H1 (cell line): ENCODE measurements around the gene SLC25A36. TPM values are rescaled to one million over a fixed set of nuclear protein-coding genes. Genes with fewer than 3 reads are reported as not detected.

Source experiments
- CTCF ChIA-PET: fragments of 300-600 bp; sonication (Branson Sonifier 250); formaldehyde crosslinking; loops from one replicate; lab custom pipeline; 2021; ENCODE audit not compliant: partially characterized antibody; lab: Charles Lee
- POLR2A ChIA-PET: fragments of 300-600 bp; sonication (Branson Sonifier 250); formaldehyde crosslinking; loops from one replicate; lab custom pipeline; 2021; ENCODE audit warnings: inconsistent platforms; ENCODE audit not compliant: partially characterized antibody; lab: Charles Lee
- DNase-seq, 2 experiments: peaks; one replicate each; pipeline versions ENCODE4 v3.0.0 to v3.0.0-alpha.2; 2010 to 2022; ENCODE audit warnings: low spot score in 2 of 2, low read depth in 1 of 2, mixed read lengths in 1 of 2
- FAIRE-seq: peaks from 2 replicates; lab custom pipeline; 2011; peaks lifted over from hg19 to GRCh38; lab: Jason Lieb, UNC
- H2AFZ ChIP-seq: 2 replicates; pipeline ENCODE4 v1.8.1; 2012; ENCODE audit warnings: low read length, inconsistent platforms
- H2AK5ac ChIP-seq: 2 replicates; pipeline ENCODE4 v1.6.1; 2013; ENCODE audit warnings: low read depth, low read length
- H2BK120ac ChIP-seq: replicated peaks from 2 replicates; pipeline ENCODE3; 2013; ENCODE audit warnings: low read depth, low read length, inconsistent platforms
- H2BK12ac ChIP-seq: 2 replicates; pipeline ENCODE4 v1.6.1; 2013; ENCODE audit warnings: low read depth, low read length
- H2BK15ac ChIP-seq: 2 replicates; pipeline ENCODE4 v1.6.1; 2013; ENCODE audit warnings: low read length
- H2BK20ac ChIP-seq: 2 replicates; pipeline ENCODE4 v1.6.1; 2013; ENCODE audit warnings: low read length
- H2BK5ac ChIP-seq: 2 replicates; pipeline ENCODE4 v1.6.1; 2013; ENCODE audit warnings: low read depth, low read length
- H3K14ac ChIP-seq: 2 replicates; pipeline ENCODE4 v1.6.1; 2013; ENCODE audit warnings: inconsistent platforms; ENCODE audit not compliant: insufficient read length
- H3K18ac ChIP-seq: 2 replicates; pipeline ENCODE4 v1.6.1; 2013; ENCODE audit warnings: low read length; ENCODE audit errors: extremely low read depth
- H3K23ac ChIP-seq: 2 replicates; pipeline ENCODE4 v1.6.1; 2013; ENCODE audit warnings: inconsistent platforms; ENCODE audit not compliant: insufficient read length
- H3K23me2 ChIP-seq: 2 replicates; pipeline ENCODE4 v1.6.1; 2013; ENCODE audit warnings: low read depth, low read length
- H3K27ac ChIP-seq: 2 replicates; pipeline ENCODE4 v1.6.1; 2011; ENCODE audit warnings: low read depth, low read length, inconsistent platforms
- H3K27me3 ChIP-seq, 4 experiments: replicated peaks in 1 of 4; 1 replicate in 1 of 4; 2 replicates in 3 of 4; pipeline versions ENCODE4 v1.6.1 to v1.8.1; 2011 to 2013; ENCODE audit warnings: low read length in 3 of 4, mild to moderate bottlenecking in 3 of 4, inconsistent platforms in 2 of 4, mixed read lengths in 2 of 4, moderate library complexity in 1 of 4; ENCODE audit not compliant: control insufficient read depth in 3 of 4, insufficient read depth in 3 of 4; ENCODE audit errors: extremely low read depth in 1 of 4
- H3K36me3 ChIP-seq, 4 experiments: 2 replicates each; pipeline versions ENCODE4 v1.6.1 to v1.8.1; 2011 to 2013; ENCODE audit warnings: mild to moderate bottlenecking in 4 of 4, low read length in 3 of 4, moderate library complexity in 2 of 4, control low read depth in 1 of 4, inconsistent platforms in 1 of 4; ENCODE audit not compliant: insufficient read depth in 4 of 4, control insufficient read depth in 2 of 4
- H3K4ac ChIP-seq: replicated peaks from 2 replicates; pipeline ENCODE3; 2013; ENCODE audit warnings: low read length, low read depth, mixed read lengths, inconsistent platforms; ENCODE audit not compliant: insufficient read length
- H3K4me1 ChIP-seq, 4 experiments: replicated peaks in 1 of 4; 1 replicate in 1 of 4; 2 replicates in 3 of 4; pipeline versions ENCODE4 v1.6.1 to v1.8.1; 2011 to 2013; ENCODE audit warnings: low read length in 3 of 4, inconsistent platforms in 2 of 4, mixed read lengths in 1 of 4; ENCODE audit not compliant: insufficient read depth in 4 of 4, control insufficient read depth in 3 of 4
- H3K4me2 ChIP-seq, 2 experiments: 2 replicates each; pipeline versions ENCODE4 v1.6.1 to v1.8.1; 2011 to 2013; ENCODE audit warnings: low read depth in 2 of 2, low read length in 2 of 2, control low read depth in 1 of 2, inconsistent platforms in 1 of 2, mild to moderate bottlenecking in 1 of 2; ENCODE audit not compliant: insufficient read depth in 1 of 2
- H3K4me3 ChIP-seq, 4 experiments: fragments of 200-600, 300-600 bp in 1 of 4; sonication (generic), shearing (Covaris generic), sonication (Bioruptor Twin) in 1 of 4; 2 replicates each; pipeline versions ENCODE4 v1.5.1 to v1.8.1; 2011 to 2016; ENCODE audit warnings: low read length in 4 of 4, low read depth in 3 of 4, control low read depth in 2 of 4, inconsistent platforms in 2 of 4, mild to moderate bottlenecking in 2 of 4, mixed read lengths in 1 of 4, moderate library complexity in 1 of 4; ENCODE audit not compliant: insufficient read depth in 2 of 4; ENCODE audit errors: extremely low read depth in 1 of 4
- H3K56ac ChIP-seq: replicated peaks from 2 replicates; pipeline ENCODE3; 2013; ENCODE audit warnings: low read depth, mild to moderate bottlenecking, mixed read lengths, low read length, inconsistent platforms; ENCODE audit not compliant: insufficient read length
- H3K79me1 ChIP-seq: 2 replicates; pipeline ENCODE4 v1.6.1; 2013; ENCODE audit warnings: low read depth, low read length, control low read depth
- H3K79me2 ChIP-seq, 2 experiments: 2 replicates each; pipeline versions ENCODE4 v1.6.1 to v1.8.1; 2012 to 2013; ENCODE audit warnings: low read length in 2 of 2, mild to moderate bottlenecking in 2 of 2, inconsistent platforms in 1 of 2; ENCODE audit not compliant: insufficient read depth in 2 of 2, control insufficient read depth in 1 of 2
- H3K9ac ChIP-seq, 4 experiments: replicated peaks in 1 of 4; 1 replicate in 1 of 4; 2 replicates in 3 of 4; pipeline versions ENCODE4 v1.6.1 to v1.8.1; 2011 to 2013; ENCODE audit warnings: low read depth in 3 of 4, low read length in 3 of 4, control low read depth in 2 of 4, mild to moderate bottlenecking in 2 of 4, moderate library complexity in 2 of 4, inconsistent platforms in 1 of 4; ENCODE audit errors: extremely low read depth in 1 of 4
- H3K9me3 ChIP-seq, 2 experiments: 2 replicates each; pipeline versions ENCODE4 v1.6.1 to v1.8.1; 2012 to 2013; ENCODE audit warnings: mild to moderate bottlenecking in 2 of 2, moderate library complexity in 2 of 2, control low read depth in 1 of 2, inconsistent platforms in 1 of 2, low read depth in 1 of 2, low read length in 1 of 2, mixed read lengths in 1 of 2; ENCODE audit not compliant: insufficient read depth in 2 of 2
- H4K20me1 ChIP-seq, 2 experiments: replicated peaks in 1 of 2; 2 replicates each; pipeline versions ENCODE3 to v1.8.1; 2011 to 2013; ENCODE audit warnings: inconsistent platforms in 2 of 2, low read length in 2 of 2, mild to moderate bottlenecking in 1 of 2; ENCODE audit not compliant: insufficient read depth in 2 of 2, control insufficient read depth in 1 of 2
- H4K5ac ChIP-seq: 2 replicates; pipeline ENCODE4 v1.6.1; 2013; ENCODE audit warnings: low read length, low read depth, mixed read lengths, inconsistent platforms; ENCODE audit not compliant: insufficient read length
- H4K8ac ChIP-seq: 2 replicates; pipeline ENCODE4 v1.8.0; 2013; ENCODE audit warnings: mild to moderate bottlenecking, moderate library complexity, low read length, inconsistent platforms; ENCODE audit not compliant: insufficient read depth; ENCODE audit errors: extremely low read depth
- H4K91ac ChIP-seq: replicated peaks from 2 replicates; pipeline ENCODE3; 2013; ENCODE audit warnings: low read length, mixed read lengths, inconsistent platforms; ENCODE audit not compliant: insufficient read length
- BCL11A ChIP-seq, 2 experiments: IDR thresholded peaks; one replicate each; pipeline ENCODE4 v1.6.1; 2011; ENCODE audit warnings: low read depth in 2 of 2, low read length in 2 of 2, mild to moderate bottlenecking in 2 of 2
- CEBPB ChIP-seq: IDR thresholded peaks from 2 replicates; pipeline ENCODE4 v1.6.1; 2012; ENCODE audit warnings: low read depth, low read length
- EP300 ChIP-seq, 2 experiments: IDR thresholded peaks; 1 replicate in 1 of 2; 2 replicates in 1 of 2; pipeline ENCODE4 v1.6.1; 2011 to 2012; ENCODE audit warnings: low read depth in 2 of 2, low read length in 2 of 2, mild to moderate bottlenecking in 2 of 2, borderline replicate concordance in 1 of 2, inconsistent platforms in 1 of 2, moderate library complexity in 1 of 2
- NANOG ChIP-seq: IDR thresholded peaks from 2 replicates; pipeline ENCODE4 v1.6.1; 2011; ENCODE audit warnings: low read length, low read depth, mild to moderate bottlenecking, inconsistent platforms; ENCODE audit not compliant: insufficient read depth, poor library complexity, severe bottlenecking
- RXRA ChIP-seq: IDR thresholded peaks from 2 replicates; pipeline ENCODE4 v1.6.1; 2011; ENCODE audit warnings: low read depth, mild to moderate bottlenecking, low read length, moderate library complexity; ENCODE audit not compliant: insufficient read depth
- SAP30 ChIP-seq: fragments of 300-600 bp; sonication (generic); IDR thresholded peaks from 2 replicates; pipeline ENCODE4 v1.7.1; 2012; ENCODE audit warnings: low read length, moderate library complexity, mild to moderate bottlenecking, inconsistent platforms; ENCODE audit not compliant: insufficient read depth, insufficient replicate concordance
- SP1 ChIP-seq: IDR thresholded peaks from 2 replicates; pipeline ENCODE4 v1.6.1; 2011; ENCODE audit warnings: low read depth, low read length
- SUZ12 ChIP-seq: fragments of 200-600 bp; sonication (generic); IDR thresholded peaks from 2 replicates; pipeline ENCODE4 v1.6.1; 2012; ENCODE audit warnings: mild to moderate bottlenecking, inconsistent platforms, low read length, moderate library complexity, mixed read lengths
- WGBS, 2 experiments: shearing (Covaris generic) in 1 of 2; methylation state at CpG; one replicate each; pipeline versions ENCODE4 v1.1.6 to v1.1.7; 2013 to 2015; ENCODE audit warnings: low lambda C conversion rate in 2 of 2, mixed read lengths in 2 of 2, inconsistent platforms in 1 of 2, low coverage in 1 of 2, missing lambda C conversion rate in 1 of 2; ENCODE audit not compliant: insufficient replicate concordance in 2 of 2, insufficient coverage in 1 of 2, insufficient read length in 1 of 2; ENCODE audit errors: extremely low coverage in 1 of 2, missing lambda C conversion rate in 1 of 2; 5-methylcytosine and 5-hydroxymethylcytosine counted together
- polyA plus RNA-seq, 7 experiments: library from polyadenylated mRNA; depleted of rRNA in 3 of 7; stranded (reverse) in 5 of 7; unstranded in 2 of 7; fragments of >200 nt in 5 of 7; fragments of 200-250 nt in 2 of 7; gene quantifications; 1 replicate in 5 of 7; 2 replicates in 1 of 7; 4 replicates in 1 of 7; pipeline versions ENCODE4 v1.2.1 to v1.2.3, GENCODE V29; 2011 to 2013; ENCODE audit warnings: missing spikeins in 2 of 7, mixed read lengths in 2 of 7
- total RNA-seq: library from RNA; stranded (reverse); fragmentation: NEBNext Ultra II Directional; extraction: Animal tissue kit (Norgen Biotek cat#: 25700); gene quantifications from 2 replicates; pipeline ENCODE4 v1.2.1, GENCODE V29; 2021
- TF ChIP-seq, protein P1 (sequence below): IDR thresholded peaks from 2 replicates; pipeline ENCODE4 v1.6.1; 2011; ENCODE audit warnings: low read depth, mild to moderate bottlenecking, low read length; ENCODE audit not compliant: insufficient read depth

The SLC25A36 gene
- total and polyA plus RNA-seq, 2 of the 8 experiments (the other 6 are each of a cell fraction or from before 2014, with no cell fraction given): 42.9 to 71.8 TPM

DNA sequence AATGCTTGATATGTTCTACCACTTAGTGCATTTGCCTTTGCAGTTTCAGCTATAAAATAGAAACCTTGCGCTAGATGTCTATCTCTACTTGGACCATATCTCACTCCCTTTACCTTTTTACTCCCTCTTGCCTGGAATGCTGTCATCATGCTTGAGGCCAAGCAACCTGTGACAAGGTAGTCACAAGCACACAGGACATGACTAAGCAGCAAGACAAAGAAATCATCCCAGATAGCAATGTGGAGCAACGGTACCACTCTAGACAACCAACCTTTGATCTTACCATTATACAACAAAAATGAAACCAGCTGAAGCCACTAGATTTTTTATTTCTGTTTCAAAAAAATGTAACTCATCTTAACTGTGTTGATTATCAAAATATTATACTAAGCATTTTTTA is 59.0 kb downstream of the SLC25A36 start:
- ChIA-PET CTCF (interaction anchor here (0.6 to 7.4 kb wide), 53 partner anchors 8 to 311 kb away, joined by 3 to 137 read pairs (median 5); partner anchors contain the start of gene SPSB4), POLR2A (interaction anchor here (0.6 to 1.4 kb wide), 2 partner anchors 52 to 1747 kb away, joined by 3 read pairs; no protein-coding TSS in a partner anchor)
- H3K56ac ChIP-seq: no peak overlapping the region
- H2BK5ac ChIP-seq: no peak overlapping the region
- H3K4ac ChIP-seq: no peak overlapping the region
- H4K20me1 ChIP-seq: no peaks in the 10 kb centered on the region
- peaks cover 5 to 9% of the 10 kb centered on the region in 2 experiments; a peak in 2 of 4 replicates for H3K9me3 ChIP-seq
- DNase-seq (no peak), FAIRE-seq (no peak)
- no peak overlapping the region for H3K9ac ChIP-seq
- H3K4me2 ChIP-seq: no peak overlapping the region
- no peaks in the 10 kb centered on the region for H3K36me3 ChIP-seq
- no peak overlapping the region for H4K91ac ChIP-seq
- no peak overlapping the region for H3K27ac ChIP-seq
- H2BK12ac ChIP-seq: no peak overlapping the region
- no peaks in the 10 kb centered on the region for H3K27me3 ChIP-seq
- H4K5ac ChIP-seq: no peak overlapping the region
- no peaks in the 10 kb centered on the region for H3K23me2 ChIP-seq
- no peak overlapping the region for H2AFZ ChIP-seq
- H3K18ac ChIP-seq: no peak overlapping the region
- H2BK15ac ChIP-seq: no peak overlapping the region
- no peak overlapping the region for H2BK20ac ChIP-seq
- no peak overlapping the region for H2AK5ac ChIP-seq
- no peak overlapping the region for H2BK120ac ChIP-seq
- H3K4me3 ChIP-seq: no peak overlapping the region
- H3K79me1 ChIP-seq: no peaks in the 10 kb centered on the region
- 97% methylated on average over 2 of the region's 2 CpGs; no CpG with 5 or more reads in 1 of the 2 experiments for WGBS, 2 experiments
- H3K14ac ChIP-seq: no peak overlapping the region
- no peak overlapping the region for H3K23ac ChIP-seq
- no peaks in the 10 kb centered on the region for H3K79me2 ChIP-seq
- H3K4me1 ChIP-seq: no peaks in the 10 kb centered on the region
- no peak for TF ChIP-seq RXRA
- no peak for TF ChIP-seq NANOG
- no peak for TF ChIP-seq SUZ12
- TF ChIP-seq, protein P1, sequence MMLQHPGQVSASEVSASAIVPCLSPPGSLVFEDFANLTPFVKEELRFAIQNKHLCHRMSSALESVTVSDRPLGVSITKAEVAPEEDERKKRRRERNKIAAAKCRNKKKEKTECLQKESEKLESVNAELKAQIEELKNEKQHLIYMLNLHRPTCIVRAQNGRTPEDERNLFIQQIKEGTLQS: no peak
- no peak for TF ChIP-seq BCL11A (IDR thresholded peaks at IDR 0.05; ENCODE audit: low read depth in 2 of 2, low read length in 2 of 2)
- no peak for TF ChIP-seq EP300 (IDR thresholded peaks at IDR 0.05; ENCODE audit: borderline replicate concordance in 1 of 2, low read depth in 2 of 2, low read length in 2 of 2)
- no peak for TF ChIP-seq SAP30
- no peak for TF ChIP-seq SP1
- no peak for TF ChIP-seq CEBPB
- H4K8ac ChIP-seq: no peak overlapping the region
